Glutamatergic neuron (in vitro differentiated cells): Measurements from ENCODE around the gene XYLT1. TPM values are rescaled to one million over a fixed set of nuclear protein-coding genes. Genes with fewer than 3 reads are reported as not detected.

Experiments used
- DNase-seq: peaks from one replicate; pipeline ENCODE4 v3.0.0; 2022
- H3K27ac Mint-ChIP-seq: one replicate; pipeline ENCODE4 v1.8.0; 2020; ENCODE audit warnings: mild to moderate bottlenecking, mixed read lengths, inconsistent platforms; ENCODE audit not compliant: unreplicated experiment
- H3K27me3 Mint-ChIP-seq: one replicate; pipeline ENCODE4 v1.8.0; 2020; ENCODE audit warnings: mild to moderate bottlenecking, moderate library complexity, mixed read lengths, inconsistent platforms; ENCODE audit not compliant: unreplicated experiment
- H3K36me3 Mint-ChIP-seq: one replicate; pipeline ENCODE4 v1.8.0; 2020; ENCODE audit warnings: mild to moderate bottlenecking, mixed read lengths, inconsistent platforms; ENCODE audit not compliant: unreplicated experiment
- H3K4me1 Mint-ChIP-seq: one replicate; pipeline ENCODE4 v1.8.0; 2020; ENCODE audit warnings: mild to moderate bottlenecking, low read depth, mixed read lengths, inconsistent platforms; ENCODE audit not compliant: unreplicated experiment
- H3K4me3 Mint-ChIP-seq: one replicate; pipeline ENCODE4 v1.8.0; 2020; ENCODE audit warnings: mild to moderate bottlenecking, mixed read lengths, inconsistent platforms; ENCODE audit not compliant: unreplicated experiment
- H3K9me3 Mint-ChIP-seq: one replicate; pipeline ENCODE4 v1.8.0; 2020; ENCODE audit warnings: mild to moderate bottlenecking, moderate library complexity, mixed read lengths, inconsistent platforms; ENCODE audit not compliant: unreplicated experiment
- CTCF ChIP-seq: fragments of 200-600 bp; sonication (generic); IDR thresholded peaks from one replicate; pipeline ENCODE4 v1.5.0; 2021; ENCODE audit not compliant: partially characterized antibody, unreplicated experiment
- total RNA-seq: library from RNA; stranded (reverse); fragmentation: NEBNext Ultra II Directional; extraction: Animal tissue kit (Norgen Biotek cat#: 25700); gene quantifications from one replicate; pipeline ENCODE4 v1.2.1, GENCODE V29; 2021; ENCODE audit not compliant: unreplicated experiment

Gene XYLT1
- total RNA-seq, 1 donor from 2014 or later: 18.4 TPM

DNA sequence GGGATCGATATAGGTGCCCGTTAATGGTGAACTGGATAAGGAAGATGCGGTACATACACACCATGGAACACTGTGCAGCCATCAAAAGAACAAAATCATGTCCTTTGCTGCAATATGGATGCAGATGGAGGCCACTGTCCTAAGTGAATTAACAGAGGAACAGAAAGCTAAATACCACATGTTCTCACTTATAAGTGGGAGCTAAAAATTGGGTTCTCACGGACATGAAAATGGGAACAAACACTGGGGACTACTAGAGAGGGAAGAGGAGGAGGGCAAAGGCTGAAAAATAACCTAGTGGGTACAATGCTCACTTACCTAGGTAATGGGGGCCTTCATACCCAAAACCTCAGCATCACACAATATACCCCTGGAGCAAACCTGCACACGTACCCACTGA lies 302.6 kb downstream of the XYLT1 start:
- Mint-ChIP-seq H3K27me3 (no peaks in the 10 kb centered on the region), H3K4me3 (no peak overlapping the region), H3K27ac (no peak overlapping the region), H3K4me1 (peaks cover 2% of the 10 kb centered on the region), H3K36me3 (peaks cover 10% of the 10 kb centered on the region), H3K9me3 (no peaks in the 10 kb centered on the region)
- TF ChIP-seq CTCF: no peak
- no peak for DNase-seq

- Mint-ChIP-seq H3K36me3 (peaks cover 5% of the 10 kb centered on the region), H3K27ac (no peak overlapping the region), H3K4me1 (peaks cover 6% of the 10 kb centered on the region), H3K4me3 (no peak overlapping the region), H3K27me3 (no peaks in the 10 kb centered on the region), H3K9me3 (no peaks in the 10 kb centered on the region)
- no peak for TF ChIP-seq CTCF
- no peak for DNase-seq
Measured at GRCh38 chr16:17166095-17166494, 304.7 kb downstream of the XYLT1 start.

DNA sequence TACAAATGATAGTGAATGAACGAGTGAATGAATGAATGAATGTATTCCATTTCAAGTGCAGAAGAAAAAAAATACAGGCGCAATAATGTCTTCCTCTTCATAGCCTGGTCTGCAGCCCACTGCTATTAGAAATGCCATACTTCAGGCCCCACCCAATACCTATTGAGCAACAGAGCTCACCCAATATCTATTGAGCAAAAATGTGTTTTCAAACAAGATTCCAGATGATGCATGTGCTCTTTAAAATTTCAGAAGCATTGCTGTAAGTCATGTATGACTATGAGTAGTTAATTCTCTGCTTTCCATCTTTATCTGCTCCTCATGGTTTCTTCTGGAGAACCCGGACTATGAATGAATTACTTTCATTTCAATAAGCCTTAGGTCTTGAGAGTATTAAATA lies 308.2 kb downstream of the XYLT1 start:
- Mint-ChIP-seq H3K4me3 (no peak overlapping the region), H3K9me3 (no peaks in the 10 kb centered on the region), H3K4me1 (peaks cover 25% of the 10 kb centered on the region), H3K36me3 (peaks cover under 1% of the 10 kb centered on the region), H3K27ac (no peak overlapping the region), H3K27me3 (no peaks in the 10 kb centered on the region)
- no peak for DNase-seq
- no peak for TF ChIP-seq CTCF

GRCh38 chr16:17160920-17161431 lies 309.8 kb downstream of the XYLT1 start:
- peak; percentile 43 for DNase-seq
- no peak overlapping the region for H3K27ac Mint-ChIP-seq
- no peaks in the 10 kb centered on the region for H3K9me3 Mint-ChIP-seq
- no peaks in the 10 kb centered on the region for H3K36me3 Mint-ChIP-seq
- TF ChIP-seq CTCF: no peak
- H3K4me1 Mint-ChIP-seq: peaks cover 25% of the 10 kb centered on the region
- no peaks in the 10 kb centered on the region for H3K27me3 Mint-ChIP-seq
- H3K4me3 Mint-ChIP-seq: no peak overlapping the region

GRCh38 chr16:17160285-17160853 lies 310.4 kb downstream of the XYLT1 start:
- peak; percentile 27 for DNase-seq
- Mint-ChIP-seq H3K9me3 (no peaks in the 10 kb centered on the region), H3K27ac (peak overlapping the region; percentile 53), H3K27me3 (no peaks in the 10 kb centered on the region), H3K36me3 (no peaks in the 10 kb centered on the region), H3K4me3 (peak overlapping the region; percentile 44), H3K4me1 (peaks cover 24% of the 10 kb centered on the region)
- no peak for TF ChIP-seq CTCF
